Fibroblast of pulmonary artery (primary cell): Measurements from ENCODE around the gene NHERF2.

Source experiments
- DNase-seq: peaks from one replicate; pipeline ENCODE4 v3.0.0-alpha.2; 2010; ENCODE audit warnings: low read depth
- H3K4me3 ChIP-seq: replicated peaks from 2 replicates; pipeline ENCODE4 v1.5.1; 2011; ENCODE audit warnings: low read depth, mild to moderate bottlenecking, control low read depth, low read length, moderate library complexity
- CTCF ChIP-seq: IDR thresholded peaks from 2 replicates; pipeline ENCODE4 v1.5.1; 2011; ENCODE audit warnings: mild to moderate bottlenecking, control low read depth, low read length, inconsistent platforms; ENCODE audit errors: missing control alignments

NHERF2 gene

GRCh38 chr16:2057438-2057837, 30.7 kb downstream of the NHERF2 start:
- no peak for DNase-seq

GRCh38 chr16:2058420-2058819, 31.7 kb downstream of the NHERF2 start:
- no peak overlapping the region for H3K4me3 ChIP-seq
- no peak for DNase-seq
- no peak for TF ChIP-seq CTCF

More at GRCh38 chr16:2057438-2057837, 30.7 kb downstream of the NHERF2 start:
- no peak for TF ChIP-seq CTCF
- no peak overlapping the region for H3K4me3 ChIP-seq

- H3K4me3 ChIP-seq: no peak overlapping the region
- no peak for DNase-seq
- no peak for TF ChIP-seq CTCF
Measured at GRCh38 chr16:2058872-2059271, 32.2 kb downstream of the NHERF2 start.

GRCh38 chr16:2060346-2060745, 33.6 kb downstream of the NHERF2 start:
- no peak overlapping the region for H3K4me3 ChIP-seq
- no peak for DNase-seq
- TF ChIP-seq CTCF: no peak

GRCh38 chr16:2061023-2061422, 34.3 kb downstream of the NHERF2 start:
- TF ChIP-seq CTCF: no peak
- no peak for DNase-seq
- H3K4me3 ChIP-seq: no peak overlapping the region

GRCh38 chr16:2061526-2061925, 34.8 kb downstream of the NHERF2 start:
- no peak for TF ChIP-seq CTCF
- H3K4me3 ChIP-seq: no peak overlapping the region
- no peak for DNase-seq

GRCh38 chr16:2062801-2063200, 36.1 kb downstream of the NHERF2 start:
- TF ChIP-seq CTCF: no peak
- DNase-seq: no peak
- no peak overlapping the region for H3K4me3 ChIP-seq
